ENCODE results near the gene MSRB2. TPM values are rescaled to one million over a fixed set of nuclear protein-coding genes. Genes with fewer than 3 reads are reported as not detected.

The MSRB2 gene
- total RNA-seq, 2 experiments from 2014 or later, result 6.3 to 7.9 TPM

DNA sequence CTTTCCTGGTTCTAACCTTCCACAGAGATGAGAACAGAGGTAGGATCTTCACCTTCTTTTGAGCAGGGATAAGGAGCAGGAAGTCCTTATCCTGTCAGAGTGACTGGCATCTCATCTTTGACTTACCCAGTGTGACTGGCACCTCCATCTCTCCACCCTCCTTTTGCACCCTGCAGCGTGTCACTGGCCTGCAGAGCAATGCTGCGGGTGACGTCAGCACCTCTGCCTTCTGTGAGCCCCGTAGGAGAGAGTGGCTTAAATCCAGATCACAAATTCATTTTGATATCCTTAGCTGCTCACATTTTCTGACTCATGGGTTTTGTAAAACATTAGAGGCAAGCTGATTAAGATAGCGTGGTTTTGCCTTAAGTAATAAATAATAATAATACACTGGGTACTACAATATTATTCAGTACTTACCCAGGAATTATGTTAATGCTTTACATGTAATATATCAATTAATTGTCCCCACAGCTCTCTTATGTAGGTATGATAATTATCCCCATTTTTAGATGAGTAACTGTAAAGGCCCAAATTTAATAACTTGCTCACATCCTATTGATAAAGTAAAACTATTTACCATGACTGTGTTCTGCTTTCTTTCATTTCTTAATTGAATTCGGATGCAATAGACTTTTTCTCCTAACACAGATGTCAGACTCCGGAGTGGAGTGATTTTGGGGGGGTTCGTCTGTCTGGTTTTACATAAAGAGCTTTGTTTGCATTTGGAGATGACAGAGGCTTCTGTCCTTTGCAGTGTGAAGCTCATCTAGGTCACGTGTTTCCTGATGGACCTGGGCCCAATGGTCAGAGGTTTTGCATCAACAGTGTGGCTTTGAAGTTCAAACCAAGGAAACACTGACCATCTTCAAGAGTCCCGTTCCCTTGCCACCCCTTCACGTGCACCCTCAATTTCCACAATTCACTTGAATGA is 24.9 kb downstream of the MSRB2 start:
- Mint-ChIP-seq H3K27me3 (no peaks in the 10 kb centered on the region), H3K4me1 (peaks cover 3% of the 10 kb centered on the region), H3K27ac (no peak overlapping the region), H3K36me3 (peaks cover 6% of the 10 kb centered on the region), H3K4me3 (no peak overlapping the region), H3K9me3 (peaks cover 3% of the 10 kb centered on the region)
- no peak for DNase-seq

DNA sequence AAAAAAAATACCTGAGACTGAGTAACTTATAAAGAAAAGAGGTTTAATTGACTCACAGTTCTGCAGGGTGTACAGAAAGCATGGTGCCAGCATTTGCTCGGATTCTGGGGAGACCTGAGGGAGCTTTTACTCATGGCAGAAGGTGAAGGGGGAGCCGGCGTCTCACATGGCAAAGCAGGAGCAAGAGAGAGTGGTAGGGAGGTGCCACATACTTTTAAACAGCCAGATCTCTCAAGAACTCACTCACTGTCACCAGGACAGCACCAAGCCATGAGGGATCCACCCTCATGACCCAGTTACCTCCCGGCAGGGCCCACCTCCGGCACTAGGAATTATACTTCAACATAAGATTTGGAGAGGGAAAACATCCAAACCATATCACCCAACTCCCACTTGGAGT is 25.8 kb downstream of the MSRB2 start:
- peaks cover 3% of the 10 kb centered on the region for H3K4me1 Mint-ChIP-seq
- no peaks in the 10 kb centered on the region for H3K27me3 Mint-ChIP-seq
- no peak overlapping the region for H3K27ac Mint-ChIP-seq
- no peak for DNase-seq
- H3K9me3 Mint-ChIP-seq, result peaks cover 3% of the 10 kb centered on the region
- peaks cover 8% of the 10 kb centered on the region for H3K36me3 Mint-ChIP-seq
- no peak overlapping the region for H3K4me3 Mint-ChIP-seq

DNA sequence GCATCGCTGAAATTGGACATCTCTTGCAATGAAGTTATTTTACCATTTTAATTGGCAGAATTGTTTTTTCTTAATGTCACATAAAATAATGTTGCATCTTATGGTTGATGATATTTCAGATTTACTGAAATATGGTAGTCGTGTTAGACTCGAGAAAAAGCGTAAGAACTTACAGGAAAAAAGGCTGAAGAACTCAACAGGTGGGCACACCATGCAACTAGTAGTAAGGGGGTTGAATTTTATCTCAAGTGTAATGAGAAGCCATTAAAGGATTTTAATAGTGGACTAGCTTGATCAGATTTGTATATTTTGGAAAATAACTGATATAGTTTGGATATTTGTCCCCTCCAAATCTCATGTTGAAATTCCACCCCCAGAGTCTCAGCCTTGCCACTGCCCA is 41.1 kb downstream of the MSRB2 start:
- H3K9me3 Mint-ChIP-seq, result peaks cover 5% of the 10 kb centered on the region
- DNase-seq, result no peak
- peaks cover 3% of the 10 kb centered on the region for H3K36me3 Mint-ChIP-seq
- H3K27me3 Mint-ChIP-seq, result peaks cover 10% of the 10 kb centered on the region
- no peak overlapping the region for H3K4me3 Mint-ChIP-seq
- no peaks in the 10 kb centered on the region for H3K4me1 Mint-ChIP-seq
- H3K27ac Mint-ChIP-seq, result no peak overlapping the region

DNA sequence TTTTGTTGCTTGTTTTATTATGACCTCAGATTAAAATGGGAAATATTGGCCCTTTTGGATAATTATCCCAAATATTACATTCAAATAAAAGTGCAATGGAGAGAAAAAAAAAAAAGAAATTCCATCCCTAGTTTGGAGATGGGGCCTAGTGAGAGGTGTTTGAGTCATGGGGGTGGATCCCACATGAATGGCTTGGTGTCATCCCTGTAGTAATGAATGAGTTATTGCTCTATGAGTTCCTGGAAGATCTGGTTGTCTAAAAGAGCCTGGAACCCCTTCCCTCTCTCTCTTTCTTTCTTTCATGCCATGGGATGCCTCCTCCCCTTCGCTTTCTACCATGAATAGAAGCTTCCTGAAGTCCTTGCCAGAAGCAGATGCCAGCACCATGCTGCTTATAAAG is 44.3 kb downstream of the MSRB2 start:
- peaks cover 6% of the 10 kb centered on the region for H3K27me3 Mint-ChIP-seq
- H3K4me3 Mint-ChIP-seq, result no peak overlapping the region
- H3K27ac Mint-ChIP-seq, result no peak overlapping the region
- H3K9me3 Mint-ChIP-seq, result peaks cover 3% of the 10 kb centered on the region
- no peak for DNase-seq
- H3K4me1 Mint-ChIP-seq, result no peaks in the 10 kb centered on the region
- H3K36me3 Mint-ChIP-seq, result peaks cover 3% of the 10 kb centered on the region

DNA sequence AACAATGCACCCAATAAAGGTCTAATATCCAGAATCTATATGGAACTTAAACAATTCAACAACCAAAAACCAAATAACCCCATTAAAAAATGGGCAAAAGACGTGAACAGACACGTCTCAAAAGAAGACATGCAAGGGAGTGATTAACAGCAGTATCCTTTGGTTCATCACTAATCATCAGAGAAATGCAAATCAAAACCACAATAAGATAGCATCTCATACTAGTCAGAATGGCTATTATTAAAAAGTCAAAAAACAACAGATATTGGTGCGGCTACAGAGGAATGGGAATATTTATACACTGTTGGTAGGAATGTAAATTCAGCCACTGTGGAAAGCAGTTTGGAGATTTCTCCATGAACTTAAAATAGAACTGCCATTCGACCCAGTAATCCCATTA is 46.6 kb downstream of the MSRB2 start:
- peaks cover 3% of the 10 kb centered on the region for H3K9me3 Mint-ChIP-seq
- no peak overlapping the region for H3K4me3 Mint-ChIP-seq
- H3K27ac Mint-ChIP-seq, result no peak overlapping the region
- peaks cover 9% of the 10 kb centered on the region for H3K27me3 Mint-ChIP-seq
- H3K36me3 Mint-ChIP-seq, result peaks cover 3% of the 10 kb centered on the region
- no peaks in the 10 kb centered on the region for H3K4me1 Mint-ChIP-seq
- no peak for DNase-seq

DNA sequence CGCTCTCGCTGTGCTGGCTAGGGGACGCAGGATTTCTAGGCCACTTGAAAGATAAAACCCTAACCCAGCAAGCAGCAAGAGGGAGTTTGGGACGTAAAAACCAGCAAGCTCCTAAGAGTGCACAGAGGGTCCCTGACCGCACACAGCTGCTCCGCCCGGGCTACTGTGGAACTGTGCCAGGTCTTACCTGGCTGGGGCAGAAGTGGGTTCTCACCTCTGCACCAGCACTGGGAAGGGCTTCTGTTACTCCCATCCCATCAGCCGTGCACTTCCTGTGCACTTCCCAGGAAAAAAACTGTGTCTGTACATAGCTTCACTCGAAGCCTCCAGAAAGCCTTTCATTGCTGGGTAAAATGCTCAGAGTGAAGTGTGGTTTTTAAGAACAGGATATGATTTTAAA is 50.9 kb downstream of the MSRB2 start:
- Mint-ChIP-seq H3K9me3 (no peaks in the 10 kb centered on the region), H3K36me3 (no peaks in the 10 kb centered on the region), H3K27me3 (peaks cover 8% of the 10 kb centered on the region), H3K4me1 (no peaks in the 10 kb centered on the region), H3K27ac (no peak overlapping the region), H3K4me3 (no peak overlapping the region)
- no peak for DNase-seq

DNA sequence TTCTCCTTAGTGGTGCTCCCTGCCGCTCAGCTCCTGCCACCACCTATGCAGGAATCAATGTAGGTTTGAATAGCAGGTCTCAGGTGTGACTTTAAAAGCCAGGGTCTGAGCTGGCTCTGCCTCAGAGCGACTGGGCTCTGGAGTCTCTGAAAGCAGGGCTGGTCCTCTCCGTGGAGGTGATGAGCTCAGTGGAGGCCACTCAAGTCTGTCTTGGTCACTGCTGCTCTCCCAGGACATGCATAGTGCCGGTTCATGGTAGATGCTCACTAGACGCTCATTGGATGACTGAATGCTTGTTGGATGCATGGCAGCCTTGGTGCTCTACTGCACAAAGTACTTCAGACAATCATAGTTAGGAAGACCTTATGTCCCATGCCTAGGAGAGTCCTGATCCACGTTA is 51.7 kb downstream of the MSRB2 start:
- Mint-ChIP-seq H3K36me3 (no peaks in the 10 kb centered on the region), H3K4me3 (no peak overlapping the region)

DNA sequence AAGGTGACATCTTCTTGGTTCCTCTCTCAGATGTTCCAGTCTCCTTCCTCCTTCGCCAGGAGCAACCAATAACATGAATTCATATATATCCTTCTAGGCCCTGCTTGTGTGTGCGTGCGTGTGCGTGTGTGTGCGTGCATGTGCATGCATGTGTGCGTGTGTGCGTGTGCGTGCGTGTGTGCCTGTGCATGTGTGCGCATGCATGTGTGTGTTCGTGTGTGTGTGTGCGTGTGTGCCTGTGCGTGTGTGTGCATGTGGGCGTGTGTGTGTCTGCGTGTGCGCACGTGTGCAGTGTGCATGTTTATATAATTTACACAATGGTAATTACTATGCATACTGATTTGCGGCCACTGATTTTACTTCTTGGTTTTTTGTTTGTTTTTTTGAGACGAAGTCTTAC is 52.8 kb downstream of the MSRB2 start:
- H3K4me1 Mint-ChIP-seq, result no peaks in the 10 kb centered on the region
- no peak overlapping the region for H3K4me3 Mint-ChIP-seq
- H3K9me3 Mint-ChIP-seq, result no peaks in the 10 kb centered on the region
- H3K27ac Mint-ChIP-seq, result no peak overlapping the region
- peaks cover 8% of the 10 kb centered on the region for H3K27me3 Mint-ChIP-seq
- no peak for DNase-seq
- H3K36me3 Mint-ChIP-seq, result no peaks in the 10 kb centered on the region

More for the DNA sequence above, 51.7 kb downstream of the MSRB2 start:
- Mint-ChIP-seq H3K4me1 (no peaks in the 10 kb centered on the region), H3K27me3 (peaks cover 8% of the 10 kb centered on the region), H3K27ac (no peak overlapping the region), H3K9me3 (no peaks in the 10 kb centered on the region)
- DNase-seq, result no peak

DNA sequence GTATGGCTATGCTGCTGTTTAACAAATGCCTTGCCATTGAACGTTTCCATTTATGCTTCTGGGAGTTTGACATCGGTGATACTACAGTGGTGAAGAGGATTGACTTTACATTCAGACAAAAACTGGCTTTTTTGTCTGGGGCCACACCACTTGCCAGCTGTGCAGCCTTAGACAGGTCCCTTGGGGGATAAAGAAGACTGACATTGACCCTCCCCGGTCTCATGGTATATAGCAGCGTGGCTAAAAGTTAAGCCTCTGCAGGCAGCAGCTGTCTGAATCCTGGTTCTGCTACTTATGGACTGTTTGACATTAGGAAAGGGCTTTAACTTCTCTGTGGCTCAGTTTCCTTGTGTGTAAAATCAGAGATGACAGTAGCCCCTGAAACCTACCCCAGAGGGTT is 54.7 kb downstream of the MSRB2 start:
- no peak for DNase-seq
- Mint-ChIP-seq H3K27me3 (peaks cover 12% of the 10 kb centered on the region), H3K4me3 (no peak overlapping the region), H3K36me3 (no peaks in the 10 kb centered on the region), H3K27ac (no peak overlapping the region), H3K9me3 (no peaks in the 10 kb centered on the region), H3K4me1 (no peaks in the 10 kb centered on the region)

DNA sequence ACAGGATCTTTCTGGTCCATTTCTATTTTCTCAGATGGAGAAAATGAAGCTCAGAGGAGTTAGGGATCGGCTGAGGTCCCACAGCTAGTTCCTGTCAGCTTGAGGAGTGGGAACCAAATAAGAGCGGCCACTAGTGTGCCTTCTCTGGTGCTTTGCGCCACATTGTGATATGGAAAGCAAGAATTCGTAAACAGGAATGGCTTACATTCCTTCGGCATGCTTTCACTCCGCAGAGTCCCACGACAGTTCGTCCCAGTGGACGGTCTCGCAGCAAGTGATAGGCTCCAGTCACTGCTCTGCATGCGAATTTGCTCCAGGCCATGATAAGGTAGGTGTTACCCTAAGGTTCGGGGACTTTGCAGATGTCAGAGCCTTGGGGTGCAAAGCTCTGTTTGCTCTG is 55.2 kb downstream of the MSRB2 start:
- Mint-ChIP-seq H3K4me1 (no peaks in the 10 kb centered on the region), H3K36me3 (no peaks in the 10 kb centered on the region), H3K27me3 (peaks cover 12% of the 10 kb centered on the region), H3K27ac (no peak overlapping the region), H3K4me3 (no peak overlapping the region), H3K9me3 (no peaks in the 10 kb centered on the region)
- no peak for DNase-seq

DNA sequence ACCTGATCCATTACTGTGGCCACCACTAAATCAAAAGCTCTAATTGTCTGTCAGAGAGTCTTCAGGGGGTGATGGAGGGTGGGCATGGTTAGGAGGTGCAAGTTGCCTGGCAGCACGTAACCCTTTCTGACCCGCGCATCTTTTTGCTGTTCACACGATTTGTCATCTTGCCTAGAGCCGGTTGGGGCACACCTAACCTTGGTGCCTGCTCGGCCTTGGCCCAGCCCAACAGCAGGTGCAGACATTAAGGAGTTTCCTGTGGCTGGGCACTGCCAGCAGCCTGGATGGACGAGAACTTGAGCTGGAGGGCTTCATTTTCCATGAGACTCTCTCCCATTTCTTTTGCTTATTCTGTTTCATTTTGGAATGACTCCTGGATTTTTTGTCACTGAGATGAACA is 55.7 kb downstream of the MSRB2 start:
- Mint-ChIP-seq H3K4me3 (no peak overlapping the region), H3K27me3 (peaks cover 16% of the 10 kb centered on the region), H3K4me1 (no peaks in the 10 kb centered on the region), H3K27ac (no peak overlapping the region), H3K36me3 (no peaks in the 10 kb centered on the region), H3K9me3 (no peaks in the 10 kb centered on the region)
- DNase-seq, result no peak

DNA sequence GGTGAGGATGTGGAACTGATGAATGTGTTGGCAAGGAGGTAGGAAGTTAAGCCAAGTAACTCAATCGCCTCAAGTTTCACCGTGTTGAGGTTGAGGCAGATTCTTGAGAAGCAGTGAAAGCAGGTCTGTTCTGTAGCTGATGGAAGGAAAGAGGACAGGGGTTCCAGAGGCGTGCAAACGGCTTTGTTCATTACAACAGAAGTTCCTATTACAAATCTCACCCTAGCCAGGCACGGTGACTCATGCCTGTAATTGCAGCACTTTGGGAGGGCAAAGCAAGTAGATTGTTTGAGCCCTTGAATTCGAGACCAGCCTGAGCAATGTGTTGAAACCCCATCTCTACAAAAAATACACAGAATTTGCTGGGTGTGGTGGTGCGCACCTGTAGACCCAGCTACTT is 59.8 kb downstream of the MSRB2 start:
- Mint-ChIP-seq H3K4me3 (no peak overlapping the region), H3K27me3 (peaks cover 46% of the 10 kb centered on the region), H3K36me3 (no peaks in the 10 kb centered on the region), H3K27ac (no peak overlapping the region), H3K9me3 (no peaks in the 10 kb centered on the region), H3K4me1 (peaks cover 2% of the 10 kb centered on the region)
- no peak for DNase-seq

DNA sequence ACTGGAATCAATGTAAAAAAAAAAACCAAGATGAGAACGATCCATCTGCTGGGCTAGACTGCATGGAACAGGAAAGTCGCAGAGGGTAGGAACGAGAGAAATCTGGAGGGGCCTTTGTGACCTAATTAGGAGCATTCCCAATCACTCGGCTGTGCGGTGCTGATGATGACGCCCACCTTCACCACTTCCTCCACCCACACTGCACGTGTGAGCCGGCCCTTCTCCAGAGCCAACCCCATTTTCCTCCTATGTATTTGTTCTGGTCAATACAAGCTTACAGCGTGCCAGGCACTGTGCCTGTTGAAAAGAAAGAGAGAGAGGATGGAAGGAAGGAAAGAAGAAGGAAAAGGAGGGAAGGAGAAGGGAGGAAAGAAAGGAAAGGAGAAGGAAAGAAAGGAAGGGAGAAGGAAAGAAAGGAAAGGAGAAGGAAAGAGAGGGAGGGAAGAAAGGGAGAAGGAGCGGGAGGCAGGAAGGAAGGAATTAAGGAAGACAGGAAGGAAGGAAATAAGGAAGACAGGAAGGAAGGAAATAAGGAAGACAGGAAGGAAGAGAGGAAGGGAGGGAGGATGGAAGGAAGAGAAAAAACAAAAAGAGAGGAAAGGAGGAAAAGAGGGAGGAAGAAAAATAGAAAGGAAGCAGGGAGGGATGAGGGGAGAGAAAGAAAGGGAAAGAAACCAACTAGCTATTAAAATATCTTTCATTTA is 61.2 kb downstream of the MSRB2 start:
- no peak for DNase-seq
- no peaks in the 10 kb centered on the region for H3K9me3 Mint-ChIP-seq
- H3K27me3 Mint-ChIP-seq, result peaks cover 49% of the 10 kb centered on the region
- no peak overlapping the region for H3K27ac Mint-ChIP-seq
- no peak overlapping the region for H3K4me3 Mint-ChIP-seq
- H3K36me3 Mint-ChIP-seq, result no peaks in the 10 kb centered on the region
- H3K4me1 Mint-ChIP-seq, result peaks cover 2% of the 10 kb centered on the region

DNA sequence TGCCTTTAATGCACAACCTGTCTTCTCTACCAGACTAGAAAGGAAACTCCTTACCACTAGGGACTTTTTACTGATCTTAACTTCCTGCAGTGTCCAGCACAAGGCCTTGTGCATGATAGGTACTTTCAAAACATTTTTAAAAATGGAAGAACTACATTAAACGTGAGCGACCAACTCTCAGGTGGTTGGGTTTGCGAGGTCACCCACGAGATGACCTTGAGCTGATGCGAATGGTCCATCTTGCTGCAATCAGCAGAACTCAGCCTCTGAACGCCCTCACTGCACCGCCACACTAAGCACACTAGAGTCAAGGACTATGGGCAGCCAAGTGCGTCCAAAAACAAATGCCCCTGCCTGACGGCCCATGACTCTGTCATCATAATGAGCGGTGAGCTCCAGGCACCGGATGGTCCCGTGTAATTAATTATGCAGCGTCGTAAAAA is 61.9 kb downstream of the MSRB2 start:
- no peak for DNase-seq
- Mint-ChIP-seq H3K9me3 (no peaks in the 10 kb centered on the region), H3K27ac (no peak overlapping the region), H3K36me3 (no peaks in the 10 kb centered on the region), H3K27me3 (peaks cover 53% of the 10 kb centered on the region), H3K4me1 (peaks cover 2% of the 10 kb centered on the region), H3K4me3 (no peak overlapping the region)

DNA sequence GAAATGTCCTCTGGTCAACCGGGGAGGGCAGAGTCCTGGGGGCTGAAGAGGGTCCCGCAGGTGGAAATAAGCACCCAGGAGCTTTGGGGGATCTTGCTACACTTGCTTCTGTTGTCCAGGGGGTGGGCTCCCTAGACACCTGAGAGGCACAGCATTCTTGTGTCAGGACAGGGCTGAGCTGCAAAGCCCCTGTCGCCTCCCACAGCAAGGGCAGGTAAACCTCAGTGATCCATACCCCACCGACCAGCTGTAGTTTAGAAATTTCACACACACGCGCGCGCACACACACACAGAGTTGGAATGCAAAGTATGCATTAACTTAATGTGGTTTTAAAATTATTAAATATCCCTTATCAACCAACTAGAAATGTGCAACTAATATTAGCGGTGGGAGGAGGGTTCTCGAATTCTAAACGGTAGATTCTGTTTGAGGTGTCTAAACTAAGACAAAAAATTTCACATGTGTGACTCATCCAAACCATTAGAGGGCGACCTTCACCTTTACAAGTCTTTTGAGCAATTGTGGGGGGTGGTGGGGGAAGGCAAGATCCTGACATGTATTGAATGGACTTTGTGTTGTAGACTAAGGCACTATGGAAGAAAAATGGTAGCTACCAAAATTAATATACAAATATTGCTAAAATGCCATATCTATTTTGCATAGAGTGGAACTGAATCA is 62.5 kb downstream of the MSRB2 start:
- Mint-ChIP-seq H3K27me3 (peaks cover 53% of the 10 kb centered on the region), H3K27ac (no peak overlapping the region), H3K4me1 (peaks cover 2% of the 10 kb centered on the region), H3K36me3 (no peaks in the 10 kb centered on the region), H3K9me3 (no peaks in the 10 kb centered on the region), H3K4me3 (no peak overlapping the region)
- DNase-seq, result no peak

Data from activated naive CD8-positive, alpha-beta T cell treated with anti-CD3 and anti-CD28 coated beads for 36 hours (primary cell).